Common myeloid progenitor, CD34-positive (primary cell): ENCODE data around the gene LST1.

Experiments
- CTCF ChIA-PET: fragments of 350-600 bp; sonication (Branson Sonifier 250); formaldehyde crosslinking; loops from one replicate; lab custom pipeline; 2021; ENCODE audit warnings: antibody characterized with exemption; lab: Charles Lee
- POLR2A ChIA-PET: fragments of 350-600 bp; sonication (Branson Sonifier 250); formaldehyde crosslinking; loops from one replicate; lab custom pipeline; 2021; ENCODE audit warnings: antibody characterized with exemption; lab: Charles Lee
- DNase-seq, 3 donors: peaks; one replicate each; pipeline versions ENCODE4 v3.0.0 to v3.0.0-alpha.2; 2013
- H3K27ac ChIP-seq, 2 experiments: 1 replicate in 1 of 2; 2 replicates in 1 of 2; pipeline ENCODE4 v1.7.0; 2013; ENCODE audit warnings: inconsistent platforms in 2 of 2, low read length in 2 of 2, mild to moderate bottlenecking in 2 of 2, low read depth in 1 of 2, moderate library complexity in 1 of 2; ENCODE audit not compliant: severe bottlenecking in 2 of 2, insufficient read depth in 1 of 2, poor library complexity in 1 of 2
- H3K27me3 ChIP-seq, 5 experiments: replicated peaks in 2 of 5; 1 replicate in 3 of 5; 2 replicates in 2 of 5; pipeline versions ENCODE4 v1.6.1 to v1.7.0; 2013; ENCODE audit warnings: low read length in 4 of 5, mild to moderate bottlenecking in 2 of 5, moderate library complexity in 2 of 5, inconsistent platforms in 1 of 5; ENCODE audit not compliant: insufficient read depth in 5 of 5, control insufficient read depth in 4 of 5
- H3K36me3 ChIP-seq, 4 experiments: 1 replicate in 2 of 4; 2 replicates in 2 of 4; pipeline versions ENCODE4 v1.6.1 to v1.7.0; 2013; ENCODE audit warnings: low read length in 3 of 4, control low read depth in 1 of 4, mild to moderate bottlenecking in 1 of 4; ENCODE audit not compliant: control insufficient read depth in 4 of 4, insufficient read depth in 4 of 4
- H3K4me1 ChIP-seq, 4 experiments: 1 replicate in 3 of 4; 2 replicates in 1 of 4; pipeline versions ENCODE4 v1.6.1 to v1.7.1; 2013; ENCODE audit warnings: low read length in 3 of 4, mild to moderate bottlenecking in 3 of 4, control low read depth in 1 of 4, inconsistent platforms in 1 of 4, moderate library complexity in 1 of 4; ENCODE audit not compliant: control insufficient read depth in 4 of 4, insufficient read depth in 4 of 4; ENCODE audit errors: control extremely low read depth in 1 of 4
- H3K4me3 ChIP-seq, 7 experiments: 1 replicate in 4 of 7; 2 replicates in 3 of 7; pipeline versions ENCODE4 v1.5.1 to v1.7.0; 2013; ENCODE audit warnings: mild to moderate bottlenecking in 7 of 7, low read length in 6 of 7, moderate library complexity in 6 of 7, inconsistent platforms in 2 of 7, low read depth in 2 of 7, control low read depth in 1 of 7; ENCODE audit not compliant: insufficient read depth in 4 of 7, control insufficient read depth in 1 of 7; ENCODE audit errors: extremely low read depth in 1 of 7
- H3K9me3 ChIP-seq, 5 experiments: 1 replicate in 4 of 5; 2 replicates in 1 of 5; pipeline versions ENCODE4 v1.6.1 to v1.7.1; 2013; ENCODE audit warnings: low read length in 4 of 5, mild to moderate bottlenecking in 2 of 5, inconsistent platforms in 1 of 5, low read depth in 1 of 5, moderate library complexity in 1 of 5; ENCODE audit not compliant: control insufficient read depth in 4 of 5, insufficient read depth in 2 of 5; ENCODE audit errors: control extremely low read depth in 1 of 5
- WGBS: methylation state at CpG from one replicate; pipeline ENCODE4 v1.1.5; 2013; ENCODE audit not compliant: insufficient coverage; 5-methylcytosine and 5-hydroxymethylcytosine counted together

Gene LST1

GRCh38 chr6:31572041-31572911 is 13.8 kb upstream of the LST1 start, which contains the start of gene LTA:
Gene LTA (plus strand): TSS chr6:31572289. CDS start chr6:31572743, 454 bp downstream.
- no peak within 1 kb of the TSS for H3K27ac ChIP-seq
- ChIA-PET POLR2A (no interaction called here), CTCF (interaction anchor here (6.5 to 19.6 kb wide), 3 partner anchors 7 to 22 kb away, joined by 76 to 557 read pairs (median 139); partner anchors contain the start of genes ATP6V1G2, DDX39B, LST1 and LTB)
- H3K36me3 ChIP-seq: no peaks in the 10 kb centered on the region
- WGBS: 87% methylated on average over 26 of the region's 27 CpGs
- H3K27me3 ChIP-seq: no peaks in the 10 kb centered on the region
- H3K9me3 ChIP-seq: no peaks in the 10 kb centered on the region
- H3K4me3 ChIP-seq: no peak within 1 kb of the TSS
- DNase-seq: no peak
- H3K4me1 ChIP-seq: peaks cover 0 to 45% (median 28%) of the 10 kb centered on the region in 4 experiments

DNA sequence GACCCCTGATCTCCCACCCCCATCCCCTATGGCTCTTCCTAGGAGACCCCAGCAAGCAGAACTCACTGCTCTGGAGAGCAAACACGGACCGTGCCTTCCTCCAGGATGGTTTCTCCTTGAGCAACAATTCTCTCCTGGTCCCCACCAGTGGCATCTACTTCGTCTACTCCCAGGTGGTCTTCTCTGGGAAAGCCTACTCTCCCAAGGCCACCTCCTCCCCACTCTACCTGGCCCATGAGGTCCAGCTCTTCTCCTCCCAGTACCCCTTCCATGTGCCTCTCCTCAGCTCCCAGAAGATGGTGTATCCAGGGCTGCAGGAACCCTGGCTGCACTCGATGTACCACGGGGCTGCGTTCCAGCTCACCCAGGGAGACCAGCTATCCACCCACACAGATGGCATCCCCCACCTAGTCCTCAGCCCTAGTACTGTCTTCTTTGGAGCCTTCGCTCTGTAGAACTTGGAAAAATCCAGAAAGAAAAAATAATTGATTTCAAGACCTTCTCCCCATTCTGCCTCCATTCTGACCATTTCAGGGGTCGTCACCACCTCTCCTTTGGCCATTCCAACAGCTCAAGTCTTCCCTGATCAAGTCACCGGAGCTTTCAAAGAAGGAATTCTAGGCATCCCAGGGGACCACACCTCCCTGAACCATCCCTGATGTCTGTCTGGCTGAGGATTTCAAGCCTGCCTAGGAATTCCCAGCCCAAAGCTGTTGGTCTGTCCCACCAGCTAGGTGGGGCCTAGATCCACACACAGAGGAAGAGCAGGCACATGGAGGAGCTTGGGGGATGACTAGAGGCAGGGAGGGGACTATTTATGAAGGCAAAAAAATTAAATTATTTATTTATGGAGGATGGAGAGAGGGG is 12.6 kb upstream of the LST1 start:
- H3K27ac ChIP-seq: no peak overlapping the region
- WGBS: 97% methylated on average over 9 of the region's 9 CpGs
- ChIA-PET POLR2A (interaction anchor here (0.7 kb wide), 1 partner anchor 10 kb away, joined by 4 read pairs; no protein-coding TSS in a partner anchor), CTCF (interaction anchor here (6.5 to 19.6 kb wide), 4 partner anchors 6 to 25 kb away, joined by 76 to 605 read pairs (median 348); partner anchors contain the start of genes ATP6V1G2, DDX39B, LST1 and LTA)
- no peaks in the 10 kb centered on the region for H3K9me3 ChIP-seq
- no peaks in the 10 kb centered on the region for H3K36me3 ChIP-seq
- no peak for DNase-seq
- H3K4me1 ChIP-seq: peaks cover 0 to 33% (median 28%) of the 10 kb centered on the region in 4 experiments
- H3K4me3 ChIP-seq: no peak overlapping the region
- no peaks in the 10 kb centered on the region for H3K27me3 ChIP-seq

- Histone ChIP-seq H3K9me3 (no peaks in the 10 kb centered on the region), H3K36me3 (no peaks in the 10 kb centered on the region), H3K27me3 (no peaks in the 10 kb centered on the region), H3K27ac (no peak overlapping the region), H3K4me3 (no peak overlapping the region), H3K4me1 (peaks cover 0 to 31% (median 26%) of the 10 kb centered on the region in 4 experiments)
- 91% methylated on average over 13 of the region's 14 CpGs for WGBS
- no peak for DNase-seq
- ChIA-PET POLR2A (interaction anchor here (0.7 to 1.8 kb wide), 3 partner anchors 11 to 77 kb away, joined by 3 to 6 read pairs (median 4); no protein-coding TSS in a partner anchor), CTCF (interaction anchor here (6.5 to 19.6 kb wide), 4 partner anchors 7 to 25 kb away, joined by 76 to 605 read pairs (median 348); partner anchors contain the start of genes ATP6V1G2, DDX39B, LST1 and LTA)
These were observed 11.7 kb upstream of the LST1 start for GRCh38 chr6:31574106-31575061.

- Histone ChIP-seq H3K9me3 (no peaks in the 10 kb centered on the region), H3K4me1 (peaks cover 0 to 37% (median 31%) of the 10 kb centered on the region in 4 experiments), H3K27me3 (no peaks in the 10 kb centered on the region), H3K36me3 (no peaks in the 10 kb centered on the region), H3K27ac (no peak within 1 kb of the TSS), H3K4me3 (peak within 1 kb of the TSS in 5 of 7 experiments; percentile 8 to 67 (median 55))
- peak in 2 of 3 donors; percentile 34 to 35 for DNase-seq
- ChIA-PET POLR2A (interaction anchor here (0.6 to 1.8 kb wide), 3 partner anchors 9 to 76 kb away, joined by 3 to 6 read pairs (median 3); no protein-coding TSS in a partner anchor), CTCF (interaction anchor here (6.5 to 19.6 kb wide), 4 partner anchors 8 to 26 kb away, joined by 76 to 605 read pairs (median 348); partner anchors contain the start of genes ATP6V1G2, DDX39B, LST1 and LTA)
- WGBS: 54% methylated on average over 7 of the region's 19 CpGs
These were observed 10.7 kb upstream of the LST1 start, which contains the start of gene TNF for GRCh38 chr6:31575335-31575901. Gene TNF (plus strand): TSS chr6:31575565. CDS start chr6:31575742, 177 bp downstream.

DNA sequence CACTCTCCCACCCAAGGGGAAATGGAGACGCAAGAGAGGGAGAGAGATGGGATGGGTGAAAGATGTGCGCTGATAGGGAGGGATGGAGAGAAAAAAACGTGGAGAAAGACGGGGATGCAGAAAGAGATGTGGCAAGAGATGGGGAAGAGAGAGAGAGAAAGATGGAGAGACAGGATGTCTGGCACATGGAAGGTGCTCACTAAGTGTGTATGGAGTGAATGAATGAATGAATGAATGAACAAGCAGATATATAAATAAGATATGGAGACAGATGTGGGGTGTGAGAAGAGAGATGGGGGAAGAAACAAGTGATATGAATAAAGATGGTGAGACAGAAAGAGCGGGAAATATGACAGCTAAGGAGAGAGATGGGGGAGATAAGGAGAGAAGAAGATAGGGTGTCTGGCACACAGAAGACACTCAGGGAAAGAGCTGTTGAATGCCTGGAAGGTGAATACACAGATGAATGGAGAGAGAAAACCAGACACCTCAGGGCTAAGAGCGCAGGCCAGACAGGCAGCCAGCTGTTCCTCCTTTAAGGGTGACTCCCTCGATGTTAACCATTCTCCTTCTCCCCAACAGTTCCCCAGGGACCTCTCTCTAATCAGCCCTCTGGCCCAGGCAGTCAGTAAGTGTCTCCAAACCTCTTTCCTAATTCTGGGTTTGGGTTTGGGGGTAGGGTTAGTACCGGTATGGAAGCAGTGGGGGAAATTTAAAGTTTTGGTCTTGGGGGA is 10.0 kb upstream of the LST1 start:
- Histone ChIP-seq H3K27ac (no peak overlapping the region), H3K4me1 (peaks cover 0 to 43% (median 36%) of the 10 kb centered on the region in 4 experiments), H3K9me3 (no peaks in the 10 kb centered on the region), H3K27me3 (no peaks in the 10 kb centered on the region), H3K4me3 (peak overlapping the region in 5 of 7 experiments; percentile 8 to 67 (median 55)), H3K36me3 (no peaks in the 10 kb centered on the region)
- CTCF ChIA-PET: interaction anchor here (6.5 to 19.6 kb wide), 4 partner anchors 9 to 26 kb away, joined by 76 to 605 read pairs (median 348); partner anchors contain the start of genes ATP6V1G2, DDX39B, LST1 and LTA
- WGBS: 76% methylated on average over 7 of the region's 8 CpGs
- no peak for DNase-seq
- POLR2A ChIA-PET: interaction anchor here (0.6 to 1.8 kb wide), 3 partner anchors 8 to 17 kb away, joined by 3 to 6 read pairs (median 4); partner anchors contain the start of gene LST1
